COLO668 (cell line): ENCODE measurements around the gene CST9.
"Not testable (repeated sequence)": the region's sequence is repeated elsewhere in the genome, so short reads cannot be mapped to it uniquely, and the experiment has no call there.

Experiments used
- DNase-seq: peaks from one replicate; lab custom pipeline; 2025; ENCODE audit not compliant: unreplicated experiment; lab: John Stamatoyannopoulos, UW

Gene CST9

DNA sequence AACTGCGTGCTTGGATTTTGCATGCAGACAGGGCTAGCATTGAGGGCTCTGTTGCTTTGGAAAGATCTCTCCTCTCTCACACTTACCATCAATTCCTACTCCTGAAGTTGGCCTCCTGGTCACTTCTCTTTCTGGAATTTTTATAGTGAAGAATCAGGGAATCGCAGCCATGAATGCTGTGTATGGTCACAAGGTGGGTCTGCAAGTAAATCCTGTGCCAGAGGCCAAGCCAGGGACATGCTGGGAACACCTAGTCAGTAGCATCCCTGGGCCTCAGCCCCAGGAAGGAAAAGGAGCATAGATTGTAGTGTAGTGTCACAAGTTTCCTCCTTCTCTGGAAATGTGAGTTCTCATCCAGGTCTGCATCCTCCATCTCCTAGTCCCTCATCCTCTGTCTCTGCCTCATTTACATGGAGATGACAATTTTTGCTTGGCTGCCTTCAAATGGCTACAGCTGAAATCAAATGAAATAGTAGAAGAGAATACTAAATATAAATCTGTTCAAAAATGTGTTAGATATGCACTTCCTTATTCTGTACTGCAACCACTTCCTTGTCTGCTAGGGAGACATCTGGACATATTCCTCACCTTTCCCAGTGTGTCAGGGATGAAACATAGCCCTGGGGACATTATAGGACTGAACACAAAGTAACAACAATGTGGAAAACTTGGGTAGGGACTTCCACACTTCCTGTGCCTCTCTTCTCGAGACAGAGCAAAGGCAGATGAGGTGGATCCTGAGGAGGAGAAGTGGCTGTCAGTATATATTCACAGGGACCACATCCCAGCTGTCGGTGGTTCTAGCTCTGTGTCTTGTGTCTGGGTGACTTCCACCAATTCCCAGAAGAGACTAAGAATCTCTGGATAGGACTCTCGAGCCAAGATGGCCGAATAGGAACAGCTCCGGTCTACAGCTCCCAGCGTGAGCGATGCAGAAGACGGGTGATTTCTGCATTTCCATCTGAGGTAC lies 17.0 kb downstream of the CST9 start:
- DNase-seq = no peak

DNA sequence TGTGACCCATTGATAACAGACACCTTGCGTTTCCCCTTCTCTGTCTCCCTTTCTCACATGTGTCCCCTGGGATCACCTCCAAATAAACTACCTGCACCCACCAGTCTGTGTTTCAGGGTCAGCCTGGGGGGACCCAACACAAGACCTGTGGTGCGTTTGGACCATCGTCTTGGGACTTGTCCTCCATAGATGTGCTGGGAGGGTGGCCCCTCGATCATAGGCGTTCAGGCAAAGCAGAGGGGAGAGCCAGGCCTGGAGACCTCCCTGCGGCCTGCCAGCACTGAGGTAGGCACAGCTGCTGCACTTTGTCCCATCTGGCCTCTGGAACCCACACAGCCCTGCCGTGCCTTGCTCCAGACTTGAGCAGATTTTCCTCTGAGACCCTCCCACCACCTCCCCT lies 18.1 kb downstream of the CST9 start:
- DNase-seq = no peak

DNA sequence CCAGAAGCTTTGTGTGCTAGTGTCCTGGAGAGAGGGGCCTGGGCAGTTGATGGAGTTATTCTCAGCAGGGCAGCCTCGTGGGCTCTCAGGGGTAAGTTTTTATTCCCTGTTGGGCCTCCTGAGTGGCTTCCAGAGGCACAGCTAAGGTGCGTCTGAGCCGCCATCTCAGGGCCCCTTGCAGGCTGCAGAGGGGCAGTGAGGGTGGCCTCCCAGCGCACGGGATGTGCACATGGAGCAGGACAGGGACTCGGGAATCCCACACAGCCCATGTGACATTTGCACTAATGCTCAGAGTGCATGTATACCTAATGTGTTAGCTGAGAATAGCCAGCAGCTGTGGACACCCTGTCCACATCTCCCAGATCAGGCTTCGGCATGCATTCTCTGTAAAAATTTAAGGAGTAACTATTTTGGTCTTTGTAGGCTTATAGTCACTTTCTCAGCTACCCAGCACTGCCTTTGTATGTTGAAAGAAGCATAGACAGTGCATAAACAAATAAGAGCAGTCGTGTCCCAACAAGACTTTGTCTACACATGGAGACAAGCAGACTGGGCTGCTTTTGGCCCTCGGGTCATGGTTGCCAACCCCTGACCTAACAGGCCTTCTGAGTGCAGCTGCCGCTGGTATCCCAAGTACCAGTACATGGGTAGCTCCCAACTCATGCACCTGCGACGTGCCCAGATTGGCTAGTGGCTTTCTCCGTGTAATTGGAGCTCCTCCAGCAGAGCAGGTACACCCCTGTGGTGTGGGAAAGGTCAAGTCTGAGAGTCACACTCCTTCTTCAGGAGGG lies 18.8 kb downstream of the CST9 start:
- no peak for DNase-seq

DNA sequence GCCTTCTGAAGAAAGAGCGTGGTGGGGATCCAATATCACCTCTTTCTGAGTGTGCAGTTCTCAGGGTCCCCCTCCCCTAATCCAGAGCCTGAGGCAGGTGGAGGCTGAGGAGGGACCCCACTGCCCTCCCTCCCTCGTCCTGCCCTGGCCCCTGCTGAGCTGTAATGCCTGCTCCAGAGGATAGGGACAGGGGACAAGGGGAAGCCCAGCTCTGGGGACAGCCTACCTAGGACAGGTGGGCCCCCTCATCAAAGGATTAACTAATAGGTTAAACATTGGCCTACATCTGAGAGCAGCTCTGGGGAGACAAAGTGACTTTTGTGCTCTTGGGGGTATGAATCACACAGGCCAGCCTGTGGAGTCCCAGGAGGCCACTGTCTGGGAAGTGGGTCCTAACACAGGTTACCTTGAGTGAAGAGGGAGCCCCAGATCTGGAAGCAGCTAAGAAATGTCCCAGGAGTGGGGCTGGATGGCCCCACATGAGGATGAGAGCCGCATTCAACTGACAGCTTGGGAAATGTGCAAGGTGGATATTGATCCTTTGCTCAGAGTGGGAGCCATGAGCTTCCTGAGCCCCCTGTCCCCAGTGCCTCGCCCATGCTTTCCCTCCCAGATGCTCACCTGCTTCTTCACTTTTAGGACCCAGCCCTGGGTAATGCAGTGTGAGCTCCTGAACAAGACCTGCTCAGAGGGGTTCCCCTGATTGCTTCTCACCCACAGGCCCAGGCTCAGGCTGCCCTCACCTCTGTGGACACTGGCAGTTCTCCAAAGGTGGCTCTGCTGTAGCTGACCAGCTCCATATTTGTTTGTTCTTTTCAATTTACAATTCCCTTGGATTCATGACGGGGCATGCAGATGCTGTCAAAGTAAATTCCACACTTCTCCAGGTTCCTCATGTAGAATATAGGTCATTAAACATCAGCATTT lies 19.6 kb downstream of the CST9 start:
- no peak for DNase-seq

DNA sequence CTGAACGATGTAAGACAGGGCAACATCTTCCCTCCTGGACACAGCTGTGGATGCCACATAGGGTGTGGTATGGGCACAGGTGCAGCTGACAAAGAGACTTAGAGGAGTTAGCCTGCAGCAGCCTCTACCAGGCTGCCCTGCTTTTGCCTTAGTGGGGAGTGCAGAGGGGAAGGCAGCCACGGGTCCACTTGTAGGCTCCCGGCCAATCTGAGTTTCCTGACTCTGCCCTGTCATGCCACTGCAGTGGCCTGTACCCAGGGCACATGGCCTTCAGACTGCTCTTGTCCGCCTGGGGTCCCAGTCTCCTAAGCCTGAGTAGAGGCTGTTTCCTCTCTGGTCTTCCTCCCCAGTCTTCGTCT lies 20.3 kb downstream of the CST9 start:
- no peak for DNase-seq

DNA sequence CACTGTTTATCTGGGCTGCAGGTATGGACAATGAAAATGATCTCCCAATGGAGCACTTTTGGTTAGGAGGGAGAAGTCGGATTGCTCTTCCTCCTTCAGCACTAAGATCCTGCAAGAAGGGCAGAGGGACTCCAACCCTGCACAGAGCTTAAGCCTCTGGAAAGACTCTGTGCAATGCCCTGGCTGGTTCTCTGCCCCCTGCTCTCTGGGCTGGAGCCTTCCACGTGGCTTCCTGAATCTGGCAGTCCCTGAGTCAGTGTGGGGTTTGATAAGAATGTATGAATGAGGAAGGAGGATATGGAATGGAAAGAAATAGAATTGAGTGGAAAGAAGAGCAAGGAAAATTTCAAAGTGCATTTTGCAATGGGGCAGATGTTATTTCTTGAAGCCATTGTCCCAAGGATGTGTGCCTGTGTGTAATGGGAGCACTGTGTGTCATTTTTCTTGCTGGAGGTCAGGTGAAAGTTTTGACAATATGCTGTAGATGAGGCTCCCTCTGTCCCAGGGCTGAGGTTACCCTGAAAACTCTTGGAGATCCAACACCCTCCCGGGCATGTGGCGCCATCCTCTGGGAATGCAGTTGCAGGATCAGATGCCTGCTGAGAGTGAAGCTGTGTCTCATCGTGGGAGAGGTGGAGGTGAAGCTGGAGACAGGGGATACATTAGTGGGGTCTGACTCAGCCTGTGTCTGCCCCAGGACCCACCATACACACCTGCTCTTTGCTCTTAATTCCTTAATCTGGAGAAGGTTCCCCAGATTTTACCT lies 21.1 kb downstream of the CST9 start:
- DNase-seq = no peak

DNA sequence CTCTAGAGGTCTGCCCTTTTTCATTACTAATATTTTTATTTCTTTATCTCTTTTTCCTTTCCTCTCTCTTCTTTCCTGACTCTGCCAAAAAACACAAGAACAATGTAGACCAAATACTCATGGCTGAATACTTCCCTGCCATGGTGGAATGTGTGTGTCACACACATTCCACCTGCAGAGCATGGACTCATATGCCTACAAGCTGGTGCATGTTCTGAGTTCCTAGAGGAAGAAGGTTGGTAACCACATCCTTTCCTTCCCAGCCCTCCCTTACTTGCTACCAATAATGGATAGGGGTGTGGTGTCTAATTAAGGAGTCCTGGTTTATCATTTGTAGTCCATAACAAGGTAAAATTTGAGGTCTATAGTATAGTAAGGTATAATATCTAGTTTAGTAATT lies 22.2 kb downstream of the CST9 start:
- no peak for DNase-seq

DNA sequence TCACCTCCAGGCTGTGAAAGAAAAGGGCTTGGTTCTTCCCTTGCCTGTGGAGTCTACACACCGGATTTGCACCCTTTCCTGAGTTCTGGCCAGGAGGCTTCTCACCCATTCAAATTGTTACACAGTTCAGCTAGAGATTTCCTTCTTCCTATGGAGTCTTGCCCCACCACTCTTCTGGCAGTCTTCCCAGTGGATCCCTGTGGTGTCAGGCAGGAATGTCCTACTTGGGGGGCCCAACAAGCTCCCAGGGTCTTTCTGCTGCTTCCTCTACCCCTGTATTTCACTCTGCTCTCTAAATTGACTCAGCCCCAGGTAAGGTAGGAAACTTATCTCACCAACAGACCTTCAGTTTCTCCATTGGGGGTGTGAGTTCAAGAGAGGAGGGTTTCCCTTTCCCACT lies 23.4 kb downstream of the CST9 start:
- DNase-seq = no peak

DNA sequence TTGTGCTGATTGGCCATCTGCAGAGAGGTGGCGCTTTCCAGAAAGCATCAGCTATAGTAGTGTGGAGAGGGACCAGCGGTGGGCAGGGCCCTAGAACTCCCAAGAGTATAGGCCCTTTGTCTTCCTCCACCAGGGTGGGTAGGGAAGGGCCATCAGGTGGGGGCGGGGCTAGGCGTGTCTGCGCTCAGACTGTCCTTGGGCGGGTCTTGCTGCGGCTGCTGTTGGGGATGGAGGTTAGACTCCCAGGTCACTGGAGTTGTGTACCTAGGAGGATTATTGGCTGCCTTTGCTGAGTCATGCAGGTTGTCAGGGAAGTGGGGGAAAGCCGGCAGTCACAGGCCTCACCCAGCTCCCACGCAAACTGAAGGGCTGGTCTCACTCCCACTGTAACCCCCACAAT lies 23.9 kb downstream of the CST9 start:
- not testable (repeated sequence) for DNase-seq

DNA sequence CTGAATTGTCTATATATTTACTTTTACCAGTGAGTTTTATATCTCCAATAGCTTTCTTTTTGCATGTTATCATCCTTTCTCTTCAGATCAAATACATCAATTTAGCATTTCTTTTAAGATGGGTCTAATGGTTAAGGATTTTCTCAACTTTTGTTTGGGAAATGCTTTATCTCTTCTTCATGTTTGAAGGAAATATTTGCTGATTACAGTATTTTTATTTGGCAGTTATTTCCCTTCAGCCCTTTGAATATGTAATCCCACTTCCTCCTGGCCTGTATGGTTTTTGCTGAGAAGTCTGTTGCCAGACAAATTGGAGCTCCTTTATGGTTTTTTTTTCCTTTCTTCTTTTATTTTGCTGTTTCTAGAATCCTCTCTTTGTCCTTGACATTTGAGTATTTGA lies 30.7 kb downstream of the CST9 start:
- DNase-seq = no peak

DNA sequence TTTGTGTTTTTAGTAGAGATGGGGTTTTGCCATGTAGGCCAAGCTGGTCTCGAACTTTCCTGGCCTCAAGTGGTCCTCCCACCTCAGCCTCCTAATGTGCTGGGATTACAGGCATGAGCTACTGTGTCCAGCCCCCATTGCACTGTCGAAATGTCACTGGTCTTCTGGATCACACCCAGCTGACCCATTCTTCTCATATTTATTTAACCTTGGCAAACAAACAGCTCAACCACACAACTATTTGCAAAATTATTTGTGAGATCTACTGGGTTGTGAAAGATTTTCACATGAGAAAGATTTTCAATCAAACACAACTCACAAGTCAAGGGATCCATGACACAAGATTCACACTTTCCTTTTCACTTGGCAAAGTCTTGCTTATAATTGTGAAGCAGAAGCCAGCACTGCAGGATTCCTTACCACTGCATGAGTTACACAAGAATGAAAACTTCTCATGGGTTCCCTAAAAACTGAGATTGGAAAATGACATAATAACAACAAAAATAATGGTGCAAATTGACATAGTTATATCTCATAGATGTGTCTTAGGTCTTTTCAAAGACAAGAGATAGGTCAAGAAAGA lies 35.4 kb downstream of the CST9 start:
- DNase-seq = no peak

DNA sequence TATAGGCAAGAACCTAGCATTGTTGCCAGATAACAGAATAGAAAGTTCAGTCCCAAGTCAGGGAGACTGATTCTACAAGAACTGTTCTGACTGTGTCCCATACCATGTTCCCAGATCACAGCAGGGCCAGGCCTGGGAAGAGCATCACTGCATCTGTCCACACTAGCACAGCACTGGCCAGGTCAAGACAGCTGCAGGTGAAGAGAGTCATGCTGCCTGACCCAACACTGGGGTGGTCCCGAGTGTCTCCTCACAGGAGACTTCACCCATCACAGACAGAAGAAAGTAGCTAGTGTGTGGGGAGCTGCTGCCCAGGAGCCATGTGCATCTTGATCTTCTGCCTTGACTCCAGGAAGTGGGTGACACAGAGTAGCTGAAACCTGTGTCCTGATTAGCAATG lies 36.1 kb downstream of the CST9 start:
- no peak for DNase-seq

DNA sequence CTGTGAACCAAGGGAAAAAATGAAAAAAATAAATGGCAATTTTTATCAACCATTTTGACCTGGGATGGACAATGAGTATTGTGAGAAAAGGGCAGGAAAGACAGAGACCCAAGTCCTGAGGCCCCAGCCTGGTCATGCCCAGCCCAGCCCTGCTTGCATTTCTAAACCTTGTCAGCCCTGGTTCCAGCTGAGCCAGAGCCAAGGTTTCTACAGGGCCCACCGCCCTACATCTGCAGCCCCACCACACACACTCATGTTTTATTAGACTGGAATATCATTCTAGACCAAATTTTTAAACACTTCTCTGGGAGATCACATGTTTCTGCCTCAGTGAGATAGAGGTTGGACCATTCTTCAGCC lies 36.8 kb downstream of the CST9 start:
- DNase-seq = no peak

DNA sequence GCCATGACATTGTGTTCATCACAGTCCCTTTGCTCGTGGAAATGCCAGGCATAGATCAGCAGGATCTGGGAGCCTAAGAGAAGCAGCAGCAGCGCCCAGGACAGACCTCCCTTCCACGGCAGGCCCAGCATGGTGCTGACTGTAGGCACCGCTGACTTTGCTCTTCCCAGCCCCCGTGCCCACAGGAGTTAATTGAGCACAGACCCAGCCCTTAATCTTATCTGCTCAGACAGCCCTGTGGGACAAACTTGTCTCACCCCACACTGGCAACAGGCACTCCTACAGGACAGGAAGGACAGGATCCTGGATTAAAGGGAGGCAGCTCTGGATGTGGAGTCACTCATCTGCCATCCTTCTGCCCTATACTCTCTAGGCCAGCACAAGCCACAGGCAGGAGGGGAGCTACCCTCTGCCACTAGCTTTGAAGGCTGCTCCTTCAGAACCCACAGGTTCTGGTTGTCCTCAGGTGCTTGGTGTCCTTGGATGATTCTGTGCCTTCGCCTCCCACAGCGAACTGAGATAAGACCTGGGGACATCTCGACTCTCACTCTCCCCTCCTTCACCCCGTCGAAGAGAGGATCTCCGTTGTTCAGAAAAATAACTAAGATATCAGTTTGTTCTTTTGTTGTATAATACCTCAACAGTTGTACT lies 37.3 kb downstream of the CST9 start, which contains the start of gene CST9L:
CST9L (minus strand) TSS at position 165 of the 651 bp plus-strand sequence; CDS start at position 131, 34 bp downstream.
- no peak for DNase-seq

DNA sequence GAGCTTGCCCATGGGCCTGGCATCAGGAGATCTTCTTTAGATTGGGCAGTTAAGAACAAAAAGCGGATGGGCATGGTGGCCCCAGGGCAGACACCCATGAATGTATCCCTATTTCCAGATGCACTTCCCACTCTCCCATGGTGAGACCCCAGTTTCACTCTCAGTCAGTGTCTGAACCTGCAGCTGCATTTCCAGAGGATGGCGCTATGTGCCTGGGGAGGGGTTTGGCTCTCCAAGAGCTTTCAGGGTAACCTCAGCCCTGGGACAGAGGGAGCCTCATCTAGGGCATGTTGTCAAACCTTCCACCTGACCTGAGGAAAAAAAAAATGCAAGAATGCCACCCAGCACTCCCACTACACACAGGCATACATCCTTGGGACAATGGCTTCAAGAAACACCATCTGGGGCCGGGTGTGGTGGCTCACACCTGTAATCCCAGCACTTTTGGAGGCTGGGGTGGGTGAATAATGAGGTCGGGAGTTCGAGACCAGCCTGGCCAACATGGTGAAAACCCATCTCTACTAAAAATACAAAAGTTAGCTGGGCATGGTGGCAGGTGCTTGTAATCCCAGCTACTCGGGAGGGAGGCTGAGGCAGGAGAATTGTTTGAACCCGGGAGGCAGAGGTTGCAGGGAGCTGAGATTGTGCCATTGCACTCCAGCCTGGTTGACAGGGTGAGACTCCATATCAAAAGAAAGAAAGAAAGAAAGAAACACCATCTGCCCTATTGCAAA lies 39.4 kb downstream of the CST9 start:
- DNase-seq = no peak

DNA sequence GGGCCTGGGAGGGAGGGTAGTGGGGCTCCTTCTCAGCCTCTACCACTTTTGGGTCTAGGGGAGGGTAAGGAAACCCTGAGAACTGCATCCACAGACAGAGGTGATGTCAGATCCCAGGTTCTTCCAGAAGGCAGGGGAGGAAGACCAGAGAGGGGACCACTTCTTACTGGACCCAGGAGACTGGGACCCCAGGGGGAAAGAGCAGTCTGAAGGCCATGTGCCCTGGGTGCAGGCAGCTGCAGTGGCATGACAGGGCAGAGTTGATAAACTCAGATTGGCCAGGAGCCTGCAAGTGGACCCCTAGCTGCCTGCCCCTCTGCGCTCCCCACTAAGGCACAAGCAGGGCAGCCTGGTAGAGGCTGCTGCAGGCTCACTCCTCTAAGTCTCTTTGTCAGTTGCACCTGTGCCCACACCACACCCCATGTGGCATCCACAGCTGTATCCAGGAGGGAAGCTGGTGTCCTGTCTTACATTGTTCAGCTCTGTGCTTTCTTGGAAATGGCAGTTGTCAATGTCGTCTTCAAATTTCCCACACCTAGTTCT lies 40.1 kb downstream of the CST9 start:
- DNase-seq = no peak

DNA sequence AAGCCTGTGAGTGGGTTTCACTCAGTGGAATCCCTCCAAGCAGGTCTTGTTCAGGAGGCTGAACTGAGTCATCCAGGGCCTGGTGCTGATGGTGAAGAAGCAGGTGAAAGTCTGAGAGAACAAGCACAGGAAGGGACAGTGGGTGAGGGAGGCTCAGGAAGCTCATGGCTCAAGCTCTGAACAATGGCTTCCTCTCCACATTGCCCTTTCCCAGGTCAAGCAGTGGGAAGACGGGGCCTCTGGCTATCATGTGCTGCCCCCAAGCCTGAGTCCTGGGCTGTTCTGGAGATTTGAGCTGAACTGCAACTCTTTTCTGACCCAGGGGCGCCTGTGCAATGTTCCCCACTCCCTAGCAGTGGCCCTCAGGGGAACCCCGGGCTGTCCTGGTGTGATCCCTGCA lies 40.8 kb downstream of the CST9 start:
- DNase-seq = no peak

DNA sequence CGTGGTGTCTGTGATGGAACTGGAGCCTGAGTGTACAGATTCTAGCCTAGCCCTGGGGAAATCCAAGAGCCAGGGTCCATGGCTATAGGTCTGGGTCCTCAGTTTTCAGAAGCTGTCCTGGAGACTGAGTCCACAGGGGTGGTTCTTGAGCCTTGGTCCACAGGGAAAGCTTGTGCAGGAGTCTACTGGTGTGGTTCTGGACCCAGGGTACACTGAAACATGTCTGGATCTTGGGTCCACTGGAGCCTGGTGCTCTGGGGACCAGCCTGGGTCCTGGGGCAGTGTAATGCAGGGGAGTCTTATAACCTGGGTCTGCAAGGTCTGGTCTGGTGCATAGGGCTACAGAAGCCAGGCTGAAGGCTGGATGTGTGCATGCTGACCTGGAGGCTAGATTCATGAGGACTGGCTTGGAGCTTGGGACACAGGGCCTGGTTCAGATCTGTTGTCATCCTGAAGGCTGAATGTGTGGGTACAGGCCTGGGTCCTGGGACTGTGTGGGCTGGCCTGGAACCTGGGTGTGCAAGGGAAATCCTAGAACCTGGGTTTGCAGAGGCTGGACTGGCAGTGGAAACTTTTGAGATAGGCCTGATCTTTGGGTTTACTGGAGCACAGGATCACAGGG lies 42.9 kb downstream of the CST9 start:
- DNase-seq = no peak
